GM23248 (cell line): ENCODE data around the gene TMEM184B. TPM values are rescaled to one million over a fixed set of nuclear protein-coding genes. Genes with fewer than 3 reads are reported as not detected.

Source experiments
- DNase-seq: peaks from one replicate; pipeline ENCODE4 v3.0.0-alpha.2; 2015
- H2AFZ ChIP-seq: fragments of 200-600 bp; sonication (generic); 2 replicates; pipeline ENCODE4 v1.6.1; 2016; ENCODE audit warnings: antibody characterized with exemption
- H3F3A ChIP-seq: fragments of 200-600 bp; sonication (generic); 2 replicates; pipeline ENCODE4 v1.6.1; 2016; ENCODE audit warnings: mild to moderate bottlenecking, antibody characterized with exemption, mixed run types; ENCODE audit not compliant: insufficient read depth
- H3K27ac ChIP-seq: fragments of 200-600 bp; sonication (generic); 2 replicates; pipeline ENCODE4 v1.5.1; 2016; ENCODE audit warnings: mild to moderate bottlenecking
- H3K27me3 ChIP-seq: fragments of 200-600 bp; sonication (generic); replicated peaks from 2 replicates; pipeline ENCODE4 v1.6.1; 2016; ENCODE audit warnings: mild to moderate bottlenecking; ENCODE audit not compliant: insufficient read depth
- H3K36me3 ChIP-seq: fragments of 200-600 bp; sonication (generic); 2 replicates; pipeline ENCODE4 v1.6.1; 2016; ENCODE audit warnings: low read depth, mild to moderate bottlenecking
- H3K4me1 ChIP-seq: fragments of 200-600 bp; sonication (generic); 2 replicates; pipeline ENCODE4 v1.6.1; 2016; ENCODE audit warnings: mild to moderate bottlenecking; ENCODE audit not compliant: insufficient read depth
- H3K4me2 ChIP-seq: fragments of 200-600 bp; sonication (generic); one replicate; pipeline ENCODE4 v1.6.1; 2016; ENCODE audit warnings: mild to moderate bottlenecking; ENCODE audit not compliant: unreplicated experiment
- H3K4me3 ChIP-seq: fragments of 200-600 bp; sonication (generic); 2 replicates; pipeline ENCODE4 v1.5.1; 2016; ENCODE audit warnings: mild to moderate bottlenecking
- H3K79me2 ChIP-seq: fragments of 200-600 bp; sonication (generic); 2 replicates; pipeline ENCODE4 v1.6.1; 2016; ENCODE audit warnings: mild to moderate bottlenecking; ENCODE audit not compliant: insufficient read depth
- H3K9ac ChIP-seq: fragments of 200-600 bp; sonication (generic); 2 replicates; pipeline ENCODE4 v1.6.1; 2016; ENCODE audit warnings: mild to moderate bottlenecking
- H3K9me2 ChIP-seq: fragments of 200-600 bp; sonication (generic); 2 replicates; pipeline ENCODE4 v1.6.1; 2016; ENCODE audit warnings: mixed run types, mild to moderate bottlenecking, moderate library complexity; ENCODE audit not compliant: insufficient read depth
- H3K9me3 ChIP-seq: fragments of 200-600 bp; sonication (generic); one replicate; pipeline ENCODE4 v1.6.1; 2017; ENCODE audit warnings: low read depth
- H4K20me1 ChIP-seq: fragments of 200-600 bp; sonication (generic); 2 replicates; pipeline ENCODE4 v1.6.0; 2016; ENCODE audit not compliant: insufficient read depth
- EZH2 ChIP-seq: fragments of 200-600 bp; sonication (generic); IDR thresholded peaks from 2 replicates; pipeline ENCODE4 v1.6.1; 2018; ENCODE audit warnings: antibody characterized with exemption, mild to moderate bottlenecking; ENCODE audit not compliant: insufficient read depth, poor library complexity, severe bottlenecking
- EZH2phosphoT487 ChIP-seq: fragments of 200-600 bp; sonication (generic); IDR thresholded peaks from 2 replicates; pipeline ENCODE4 v1.6.1; 2018; ENCODE audit warnings: antibody characterized with exemption, moderate library complexity, mild to moderate bottlenecking, low read depth; ENCODE audit not compliant: insufficient read depth
- WGBS, 2 experiments: methylation state at CpG; one replicate each; pipeline ENCODE4 v1.1.6; 2015 to 2017; ENCODE audit warnings: low lambda C conversion rate in 2 of 2, low coverage in 1 of 2; ENCODE audit errors: missing lambda C conversion rate in 2 of 2; 5-methylcytosine and 5-hydroxymethylcytosine counted together
- in situ Hi-C: fragments of 300-500 bp; cut with MboI; formaldehyde crosslinking; loops from 2 replicates; pipeline ENCODE4 v1.15.0; 2020
- polyA plus RNA-seq: library from polyadenylated mRNA; unstranded; fragments of >200 nt; fragmentation: Nextera tagmentation; extraction: Ambion mirVana; gene quantifications from 2 replicates; pipeline ENCODE4 v1.2.1, GENCODE V29; 2016
- total RNA-seq: library from RNA; depleted of rRNA; stranded (reverse); fragments of >200 nt; shearing (Covaris generic); gene quantifications from 2 replicates; pipeline ENCODE4 v1.2.3, GENCODE V29; 2014

The TMEM184B gene
- total and polyA plus RNA-seq, 2 experiments from 2014 or later = 83.7 to 91.0 TPM

- peak overlapping the region; percentile 89 for H3K4me2 ChIP-seq
- WGBS, 2 experiments = 40 to 41% methylated on average over 13 of the region's 13 CpGs
- no peak for TF ChIP-seq EZH2
- no peak for TF ChIP-seq EZH2phosphoT487
- peak overlapping the region; percentile 77 for H3K4me3 ChIP-seq
- peaks cover 6% of the 10 kb centered on the region for H3F3A ChIP-seq
- no peaks in the 10 kb centered on the region; the same call in 1 of the 2 replicates for H4K20me1 ChIP-seq
- H3K9ac ChIP-seq = peak overlapping the region; percentile 91
- no peaks in the 10 kb centered on the region for H3K9me2 ChIP-seq
- no peaks in the 10 kb centered on the region for H3K36me3 ChIP-seq
- H3K79me2 ChIP-seq = peaks cover 74% of the 10 kb centered on the region
- H3K27ac ChIP-seq = peak overlapping the region; percentile 41
- in situ Hi-C loops = no loop called here
- no peak overlapping the region for H2AFZ ChIP-seq
- H3K27me3 ChIP-seq = no peaks in the 10 kb centered on the region
- H3K4me1 ChIP-seq = peaks cover 28% of the 10 kb centered on the region
- no peaks in the 10 kb centered on the region for H3K9me3 ChIP-seq
- DNase-seq = peak; percentile 53
Measured at GRCh38 chr22:38270091-38270992, 2.5 kb downstream of the TMEM184B start.

GRCh38 chr22:38269466-38269865, 3.3 kb downstream of the TMEM184B start:
- WGBS, 2 experiments = 75 to 77% methylated on average over 7 of the region's 7 CpGs
- no peaks in the 10 kb centered on the region; the same call in 1 of the 2 replicates for H4K20me1 ChIP-seq
- no peaks in the 10 kb centered on the region for H3K9me3 ChIP-seq
- H3K36me3 ChIP-seq = no peaks in the 10 kb centered on the region
- H3K27ac ChIP-seq = no peak overlapping the region
- no peaks in the 10 kb centered on the region for H3K27me3 ChIP-seq
- H3K4me2 ChIP-seq = no peak overlapping the region
- no peak for TF ChIP-seq EZH2phosphoT487
- TF ChIP-seq EZH2 = no peak
- H3K4me3 ChIP-seq = no peak overlapping the region
- H3K9ac ChIP-seq = no peak overlapping the region; the same call in 1 of the 2 replicates
- DNase-seq = no peak
- H3F3A ChIP-seq = peaks cover 6% of the 10 kb centered on the region
- H3K4me1 ChIP-seq = peaks cover 28% of the 10 kb centered on the region
- in situ Hi-C loops = no loop called here
- H3K9me2 ChIP-seq = no peaks in the 10 kb centered on the region
- no peak overlapping the region for H2AFZ ChIP-seq
- H3K79me2 ChIP-seq = peaks cover 83% of the 10 kb centered on the region

DNA sequence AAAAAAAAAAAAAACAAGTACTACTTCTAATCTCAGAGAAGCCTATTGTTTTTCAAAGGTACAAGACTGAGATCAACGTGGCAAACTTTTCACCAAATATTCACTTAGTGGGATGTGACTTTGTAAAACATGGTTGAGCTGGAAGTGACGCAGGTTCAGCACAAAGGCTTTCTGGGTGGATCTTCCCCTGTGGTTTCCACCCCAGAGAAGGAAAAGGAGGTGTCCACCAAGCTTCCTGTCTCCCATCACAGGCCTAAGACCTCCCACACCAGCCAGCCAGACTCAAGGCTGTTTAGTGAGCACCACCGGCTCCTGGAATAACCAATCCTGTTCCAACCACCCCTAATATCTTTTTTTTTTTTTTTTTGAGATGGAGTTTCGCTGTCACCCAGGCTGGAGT, 5.7 kb downstream of the TMEM184B start:
- Histone ChIP-seq H3K27ac (peak overlapping the region; percentile 59), H3K9me2 (no peaks in the 10 kb centered on the region), H3K4me3 (no peak overlapping the region), H3K9ac (peak overlapping the region; percentile 12; the same call in 1 of the 2 replicates), H4K20me1 (no peaks in the 10 kb centered on the region; the same call in 1 of the 2 replicates), H3K9me3 (no peaks in the 10 kb centered on the region), H3K27me3 (no peaks in the 10 kb centered on the region), H3K4me2 (no peak overlapping the region), H3K4me1 (peaks cover 21% of the 10 kb centered on the region), H3F3A (peaks cover 10% of the 10 kb centered on the region), H3K36me3 (no peaks in the 10 kb centered on the region), H3K79me2 (peaks cover 100% of the 10 kb centered on the region), H2AFZ (no peak overlapping the region)
- TF ChIP-seq EZH2 (no peak), EZH2phosphoT487 (no peak)
- DNase-seq = peak; percentile 73
- WGBS, 2 experiments = 59 to 64% methylated on average over 4 of the region's 4 CpGs
- in situ Hi-C loops = no loop called here

DNA sequence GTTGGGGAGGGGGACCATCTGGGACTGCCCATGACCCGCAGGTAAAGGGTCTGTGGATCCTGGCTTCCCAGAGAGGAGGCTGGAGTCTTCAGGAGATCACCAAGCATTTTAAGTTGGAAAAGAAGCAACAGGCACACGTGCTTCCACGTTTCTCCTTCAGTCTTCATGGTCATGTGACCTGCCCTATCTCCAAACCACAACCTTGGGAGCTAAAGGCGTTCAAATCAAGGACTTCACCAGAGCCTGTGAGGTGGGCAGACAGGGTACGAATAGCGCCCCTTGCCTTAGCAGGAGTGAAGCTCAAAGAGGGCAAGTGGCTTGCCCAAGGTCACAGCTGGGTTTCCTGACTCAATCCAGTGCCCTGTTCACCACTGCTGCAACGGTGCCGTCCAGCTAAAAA, 6.7 kb downstream of the TMEM184B start:
- Histone ChIP-seq H3K79me2 (peaks cover 100% of the 10 kb centered on the region), H3K27me3 (no peaks in the 10 kb centered on the region), H3K9ac (no peak overlapping the region), H3K36me3 (no peaks in the 10 kb centered on the region), H3K27ac (no peak overlapping the region), H3K4me2 (no peak overlapping the region), H3F3A (peaks cover 14% of the 10 kb centered on the region), H3K9me3 (no peaks in the 10 kb centered on the region), H2AFZ (no peak overlapping the region), H4K20me1 (no peaks in the 10 kb centered on the region; the same call in 1 of the 2 replicates), H3K4me1 (peaks cover 20% of the 10 kb centered on the region), H3K9me2 (no peaks in the 10 kb centered on the region), H3K4me3 (no peak overlapping the region)
- DNase-seq = no peak
- in situ Hi-C loops = no loop called here
- no peak for TF ChIP-seq EZH2
- TF ChIP-seq EZH2phosphoT487 = no peak
- 55% methylated on average over 8 of the region's 8 CpGs for WGBS, 2 experiments
